HCT116 (cell line): ENCODE measurements around the gene OSCP1. TPM values are rescaled to one million over a fixed set of nuclear protein-coding genes. Genes with fewer than 3 reads are reported as not detected.
"Not testable (repeated sequence)": the region's sequence is repeated elsewhere in the genome, so short reads cannot be mapped to it uniquely, and the experiment has no call there.

Experiments used
- ATAC-seq: fragments of 200-7000 bp; cut with Tn5 transposase; 2 replicates; pipeline ENCODE4 v1.9.1; 2020; ENCODE audit warnings: mild to moderate bottlenecking, moderate library complexity
- BruUV-seq: library from RNA; stranded (reverse); fragments of 400-500 nt; replicated peaks from 2 replicates; lab custom pipeline; 2021; lab: Mats Ljungman, UMichigan
- CTCF ChIA-PET: fragments of 300-600 bp; sonication (Branson Sonifier 250); formaldehyde crosslinking; loops from one replicate; lab custom pipeline; 2021; ENCODE audit warnings: antibody characterized with exemption; lab: Charles Lee
- POLR2A ChIA-PET: fragments of 300-600, 350-600 bp; sonication (Branson Sonifier 250); formaldehyde crosslinking; loops from one replicate; lab custom pipeline; 2021; ENCODE audit warnings: antibody characterized with exemption; lab: Charles Lee
- RAD21 ChIA-PET, 2 experiments: fragments of 300-600 bp; sonication (Branson Sonifier 250); formaldehyde crosslinking; loops; one replicate each; lab custom pipeline; 2023; ENCODE audit warnings: low total read pairs in 2 of 2; ENCODE audit not compliant: uncharacterized antibody in 2 of 2, unreplicated experiment in 2 of 2, low non-redundant PET in 1 of 2; lab: Charles Lee
- DNase-seq: peaks from one replicate; pipeline ENCODE4 v3.0.0-alpha.2; 2010; ENCODE audit warnings: low read depth, low spot score
- H2AFZ ChIP-seq: fragments of 200-600 bp; shearing (Covaris generic), sonication (generic); 2 replicates; pipeline ENCODE4 v1.6.1; 2017; ENCODE audit warnings: low read depth, mixed run types, mixed read lengths, antibody characterized with exemption, low read length; ENCODE audit not compliant: poor library complexity, severe bottlenecking
- H3K27ac ChIP-seq: 2 replicates; pipeline ENCODE4 v1.5.1; 2012; ENCODE audit warnings: low read depth, low read length
- H3K27me3 ChIP-seq: fragments of 200-600 bp; sonication (generic); 2 replicates; pipeline ENCODE4 v1.6.1; 2016; ENCODE audit warnings: mixed run types, low read length, mixed read lengths; ENCODE audit not compliant: insufficient read depth
- H3K36me3 ChIP-seq, 2 experiments: fragments of 200-500 bp in 1 of 2; fragments of 200-600 bp in 1 of 2; sonication (Bioruptor generic) in 1 of 2; sonication (generic) in 1 of 2; 2 replicates each; pipeline versions ENCODE4 v1.5.1 to v1.6.1; 2014 to 2016; ENCODE audit warnings: low read length in 2 of 2, inconsistent platforms in 1 of 2, mixed read lengths in 1 of 2, mixed run types in 1 of 2; ENCODE audit not compliant: insufficient read depth in 2 of 2, control insufficient read depth in 1 of 2
- H3K4me1 ChIP-seq, 2 experiments: fragments of 200-600 bp in 1 of 2; sonication (generic) in 1 of 2; 2 replicates each; pipeline versions ENCODE4 v1.5.1 to v1.6.1; 2012 to 2017; ENCODE audit warnings: low read length in 2 of 2, inconsistent platforms in 1 of 2, mild to moderate bottlenecking in 1 of 2, mixed read lengths in 1 of 2, mixed run types in 1 of 2, moderate library complexity in 1 of 2; ENCODE audit not compliant: insufficient read depth in 2 of 2, control insufficient read depth in 1 of 2
- H3K4me2 ChIP-seq: fragments of 200-600 bp; sonication (generic); 2 replicates; pipeline ENCODE4 v1.6.1; 2017; ENCODE audit warnings: mixed run types, low read length, mixed read lengths
- H3K4me3 ChIP-seq, 2 experiments: fragments of 200-600 bp in 1 of 2; sonication (generic) in 1 of 2; replicated peaks in 1 of 2; 2 replicates each; pipeline ENCODE4 v1.5.1; 2011 to 2016; ENCODE audit warnings: low read length in 2 of 2, control low read depth in 1 of 2, low read depth in 1 of 2, mild to moderate bottlenecking in 1 of 2, mixed read lengths in 1 of 2, mixed run types in 1 of 2
- H3K79me2 ChIP-seq: fragments of 200-600 bp; sonication (generic); 2 replicates; pipeline ENCODE4 v1.6.1; 2017; ENCODE audit warnings: mild to moderate bottlenecking, mixed run types, low read length, moderate library complexity, mixed read lengths; ENCODE audit not compliant: insufficient read depth
- H3K9ac ChIP-seq: fragments of 200-600 bp; sonication (generic); 2 replicates; pipeline ENCODE4 v1.6.1; 2016; ENCODE audit warnings: low read length, mixed read lengths
- H3K9me2 ChIP-seq: fragments of 200-600 bp; sonication (generic), shearing (Covaris generic); 2 replicates; pipeline ENCODE4 v1.6.1; 2017; ENCODE audit warnings: mixed run types, mild to moderate bottlenecking, moderate library complexity; ENCODE audit not compliant: insufficient read depth
- H3K9me3 ChIP-seq, 2 experiments: fragments of 200-500 bp in 1 of 2; fragments of 200-600 bp in 1 of 2; sonication (Bioruptor generic) in 1 of 2; sonication (generic) in 1 of 2; 2 replicates each; pipeline ENCODE4 v1.6.1; 2014 to 2017; ENCODE audit warnings: low read length in 2 of 2, mixed read lengths in 2 of 2, inconsistent platforms in 1 of 2, low read depth in 1 of 2, mild to moderate bottlenecking in 1 of 2, mixed run types in 1 of 2, moderate library complexity in 1 of 2; ENCODE audit not compliant: control insufficient read depth in 1 of 2, insufficient read depth in 1 of 2
- H4K20me1 ChIP-seq: fragments of 200-600 bp; sonication (generic), shearing (Covaris generic); 2 replicates; pipeline ENCODE4 v1.6.1; 2017; ENCODE audit warnings: mixed run types, mild to moderate bottlenecking, moderate library complexity; ENCODE audit not compliant: insufficient read depth
- CEBPB ChIP-seq: IDR thresholded peaks from 2 replicates; pipeline ENCODE4 v1.6.1; 2012; ENCODE audit warnings: low read depth
- CTCF ChIP-seq, 3 experiments: fragments of 200-600 bp in 1 of 3; sonication (generic) in 1 of 3; IDR thresholded peaks in 2 of 3; conservative IDR thresholded peaks in 1 of 3; 2 replicates each; pipeline ENCODE4 v1.5.1; 2012 to 2017; ENCODE audit warnings: low read depth in 2 of 3, low read length in 2 of 3, antibody characterized with exemption in 1 of 3, borderline replicate concordance in 1 of 3, control low read depth in 1 of 3, mild to moderate bottlenecking in 1 of 3, mixed read lengths in 1 of 3, mixed run types in 1 of 3, moderate library complexity in 1 of 3; ENCODE audit not compliant: insufficient read depth in 1 of 3
- EZH2 ChIP-seq: fragments of 200-600 bp; sonication (generic); IDR thresholded peaks from 2 replicates; pipeline ENCODE4 v1.6.1; 2017; ENCODE audit warnings: antibody characterized with exemption, mixed run types
- EZH2phosphoT487 ChIP-seq: fragments of 200-600 bp; IDR thresholded peaks from 2 replicates; pipeline ENCODE4 v1.6.1; 2018; ENCODE audit warnings: antibody characterized with exemption, borderline replicate concordance
- POLR2AphosphoS5 ChIP-seq: IDR thresholded peaks from 2 replicates; pipeline ENCODE4 v1.6.1; 2011; ENCODE audit warnings: mild to moderate bottlenecking, low read depth, low read length, moderate library complexity
- REST ChIP-seq: IDR thresholded peaks from 2 replicates; pipeline ENCODE4 v1.6.1; 2012; ENCODE audit warnings: low read depth
- SRF ChIP-seq: IDR thresholded peaks from 2 replicates; pipeline ENCODE4 v1.6.1; 2012; ENCODE audit warnings: low read depth
- TCF7L2 ChIP-seq: IDR thresholded peaks from 2 replicates; pipeline ENCODE4 v1.7.0; 2011; ENCODE audit warnings: borderline replicate concordance, inconsistent platforms; ENCODE audit not compliant: insufficient read depth, insufficient read length; ENCODE audit errors: extremely low read depth
- ZBTB33 ChIP-seq: IDR thresholded peaks from 2 replicates; pipeline ENCODE4 v1.6.1; 2011; ENCODE audit warnings: mild to moderate bottlenecking, low read length, moderate library complexity; ENCODE audit not compliant: insufficient replicate concordance; ENCODE audit errors: extremely low read depth
- ZNF274 ChIP-seq: fragments of 200-500 bp; sonication (Bioruptor generic); IDR thresholded peaks from 2 replicates; pipeline ENCODE4 v1.6.1; 2014; ENCODE audit warnings: mild to moderate bottlenecking, low read depth, low read length, inconsistent platforms
- intact Hi-C: fragments of 100-400 bp; cut with micrococcal nuclease; formaldehyde crosslinking; loops from 2 replicates; pipeline ENCODE4 v1.10.0; 2022
- total RNA-seq: library from RNA; stranded (reverse); gene quantifications from one replicate; pipeline ENCODE4 v1.2.1, GENCODE V29; 2021; ENCODE audit not compliant: unreplicated experiment

OSCP1 gene
- total RNA-seq, 1 experiment from 2014 or later: 4.1 TPM

- Histone ChIP-seq H3K9me2 (no peaks in the 10 kb centered on the region), H2AFZ (no peak overlapping the region), H3K36me3 (no peaks in the 10 kb centered on the region)
- no peak for DNase-seq
- BruUV-seq: no TSS peak
- TF ChIP-seq EZH2phosphoT487 (no peak), EZH2 (no peak), TCF7L2 (no peak), POLR2AphosphoS5 (no peak), ZBTB33 (no peak), CTCF (IDR thresholded peaks at IDR 0.05 in 2 of 3, conservative IDR thresholded peaks at IDR 0.05 in 1 of 3; ENCODE audit: borderline replicate concordance in 1 of 3, insufficient read depth in 1 of 3, low read depth in 2 of 3, low read length in 2 of 3) (no peak), REST (no peak), CEBPB (no peak), ZNF274 (no peak), SRF (no peak)
- TF ChIP-seq, all 23 proteins: peak for 0
- no peaks in the 10 kb centered on the region for H3K79me2 ChIP-seq
- no peak overlapping the region for H3K9ac ChIP-seq
- no peak overlapping the region for H3K4me2 ChIP-seq
- H4K20me1 ChIP-seq: no peaks in the 10 kb centered on the region
- ATAC-seq: no peak
- H3K9me3 ChIP-seq: no peaks in the 10 kb centered on the region
- ChIA-PET RAD21 (no interaction called here), CTCF (no interaction called here), POLR2A (no interaction called here)
- H3K27me3 ChIP-seq: peaks cover 13% of the 10 kb centered on the region
- no peaks in the 10 kb centered on the region for H3K4me1 ChIP-seq
- intact Hi-C loops: no loop called here
- no peak overlapping the region for H3K27ac ChIP-seq
- no peak overlapping the region for H3K4me3 ChIP-seq
Observed at GRCh38 chr1:36479505-36480051, 29.3 kb upstream of the OSCP1 start.

- ATAC-seq, BruUV-seq, H3K9me3 ChIP-seq, RAD21 ChIA-PET, H3K27ac ChIP-seq, H3K36me3 ChIP-seq, H4K20me1 ChIP-seq, DNase-seq, POLR2A ChIA-PET, H3K4me2 ChIP-seq, CTCF ChIA-PET, H2AFZ ChIP-seq, intact Hi-C loops, H3K4me1 ChIP-seq, H3K9me2 ChIP-seq, H3K4me3 ChIP-seq, H3K79me2 ChIP-seq, H3K9ac ChIP-seq: not testable (repeated sequence)
- peaks cover 13% of the 10 kb centered on the region for H3K27me3 ChIP-seq
Observed at GRCh38 chr1:36477615-36478014, 27.4 kb upstream of the OSCP1 start.
